IMR-90 (cell line): ENCODE results near the gene CMSS1. TPM values are rescaled to one million over a fixed set of nuclear protein-coding genes. Genes with fewer than 3 reads are reported as not detected.
A peak's percentile ranks its signal among the peaks of the same experiment; 100 is the strongest.

Experiments
- ATAC-seq: fragments of 200-7000 bp; cut with Tn5 transposase; 2 replicates; pipeline ENCODE4 v1.9.1; 2020; ENCODE audit warnings: low read depth, mild to moderate bottlenecking, moderate library complexity
- BruUV-seq: library from RNA; stranded (reverse); fragments of 400-500 nt; replicated peaks from 2 replicates; lab custom pipeline; 2021; lab: Mats Ljungman, UMichigan
- CTCF ChIA-PET: fragments of 300-600 bp; formaldehyde crosslinking; extraction: SDS; loops from one replicate; lab custom pipeline; 2021; ENCODE audit warnings: antibody characterized with exemption; lab: Yijun Ruan, JAX
- POLR2A ChIA-PET: fragments of 300-600 bp; sonication (Branson Sonifier 250); formaldehyde crosslinking; loops from one replicate; lab custom pipeline; 2022; ENCODE audit warnings: antibody characterized with exemption; ENCODE audit not compliant: unreplicated experiment; lab: Charles Lee
- DNase-seq: peaks from one replicate; pipeline ENCODE4 v3.0.0; 2013
- H2AFZ ChIP-seq: replicated peaks from 2 replicates; pipeline ENCODE3; 2013; ENCODE audit warnings: low read length, mild to moderate bottlenecking; ENCODE audit not compliant: poor library complexity
- H2AK5ac ChIP-seq: 2 replicates; pipeline ENCODE4 v1.6.1; 2013; ENCODE audit warnings: low read depth, low read length, inconsistent platforms
- H2AK9ac ChIP-seq: replicated peaks from 2 replicates; pipeline ENCODE3; 2013; ENCODE audit warnings: mild to moderate bottlenecking, low read depth, low read length, moderate library complexity; ENCODE audit not compliant: poor library complexity
- H2BK120ac ChIP-seq: 2 replicates; pipeline ENCODE4 v1.6.1; 2013; ENCODE audit warnings: low read depth, low read length, inconsistent platforms
- H2BK15ac ChIP-seq: 3 replicates; pipeline ENCODE4 v1.6.1; 2013; ENCODE audit warnings: low read depth, low read length, inconsistent platforms
- H2BK20ac ChIP-seq: 2 replicates; pipeline ENCODE4 v1.6.1; 2013; ENCODE audit warnings: low read depth, mild to moderate bottlenecking, inconsistent platforms, low read length, moderate library complexity
- H2BK5ac ChIP-seq: 2 replicates; pipeline ENCODE4 v1.6.1; 2013; ENCODE audit warnings: mild to moderate bottlenecking, low read depth, low read length, inconsistent platforms; ENCODE audit not compliant: poor library complexity, severe bottlenecking
- H3K14ac ChIP-seq: replicated peaks from 2 replicates; pipeline ENCODE4 v1.6.1; 2013; ENCODE audit warnings: low read depth, low read length, inconsistent platforms
- H3K18ac ChIP-seq: 2 replicates; pipeline ENCODE4 v1.6.1; 2013; ENCODE audit warnings: low read depth, low read length, control low read depth
- H3K23ac ChIP-seq: 2 replicates; pipeline ENCODE4 v1.6.1; 2013; ENCODE audit warnings: low read depth, low read length, inconsistent platforms
- H3K27ac ChIP-seq: 2 replicates; pipeline ENCODE4 v1.5.1; 2013; ENCODE audit warnings: mild to moderate bottlenecking, control low read depth, low read length; ENCODE audit not compliant: insufficient read depth
- H3K27me3 ChIP-seq: 2 replicates; pipeline ENCODE4 v1.6.1; 2013; ENCODE audit warnings: low read length; ENCODE audit not compliant: control insufficient read depth, insufficient read depth
- H3K36me3 ChIP-seq: 2 replicates; pipeline ENCODE4 v1.6.1; 2013; ENCODE audit warnings: low read length, mixed read lengths; ENCODE audit not compliant: control insufficient read depth, insufficient read depth
- H3K4ac ChIP-seq: 2 replicates; pipeline ENCODE4 v1.6.1; 2013; ENCODE audit warnings: low read depth, low read length, inconsistent platforms
- H3K4me1 ChIP-seq: 2 replicates; pipeline ENCODE4 v1.6.1; 2013; ENCODE audit warnings: low read length, mixed read lengths; ENCODE audit not compliant: control insufficient read depth, insufficient read depth
- H3K4me2 ChIP-seq: 2 replicates; pipeline ENCODE4 v1.6.1; 2013; ENCODE audit warnings: low read depth, mild to moderate bottlenecking, control low read depth, low read length, moderate library complexity
- H3K4me3 ChIP-seq: 2 replicates; pipeline ENCODE4 v1.5.1; 2013; ENCODE audit warnings: low read depth, mild to moderate bottlenecking, control low read depth, low read length, moderate library complexity; ENCODE audit not compliant: insufficient read depth
- H3K56ac ChIP-seq: 2 replicates; pipeline ENCODE4 v1.6.1; 2013; ENCODE audit warnings: low read length, inconsistent platforms; ENCODE audit not compliant: insufficient read depth; ENCODE audit errors: extremely low read depth
- H3K79me1 ChIP-seq, 2 experiments: 2 replicates each; pipeline ENCODE4 v1.6.1; 2013; ENCODE audit warnings: low read length in 2 of 2, inconsistent platforms in 1 of 2, low read depth in 1 of 2
- H3K9ac ChIP-seq: 2 replicates; pipeline ENCODE4 v1.6.1; 2013; ENCODE audit warnings: low read depth, low read length, control low read depth
- H3K9me1 ChIP-seq: 2 replicates; pipeline ENCODE4 v1.6.1; 2013; ENCODE audit warnings: low read length, inconsistent platforms; ENCODE audit not compliant: insufficient read depth
- H3K9me3 ChIP-seq: 2 replicates; pipeline ENCODE4 v1.6.1; 2013; ENCODE audit warnings: low read length; ENCODE audit not compliant: control insufficient read depth, insufficient read depth
- H4K20me1 ChIP-seq: 2 replicates; pipeline ENCODE4 v1.6.1; 2013; ENCODE audit warnings: low read length, inconsistent platforms; ENCODE audit not compliant: insufficient read depth
- H4K5ac ChIP-seq: 2 replicates; pipeline ENCODE4 v1.6.1; 2013; ENCODE audit warnings: mild to moderate bottlenecking, low read depth, low read length, control low read depth
- H4K8ac ChIP-seq, 2 experiments: 2 replicates each; pipeline ENCODE4 v1.6.1; 2013; ENCODE audit warnings: low read depth in 2 of 2, low read length in 2 of 2, control low read depth in 1 of 2, inconsistent platforms in 1 of 2
- H4K91ac ChIP-seq: 2 replicates; pipeline ENCODE4 v1.6.1; 2013; ENCODE audit warnings: low read depth, low read length, inconsistent platforms; ENCODE audit not compliant: insufficient read depth
- CEBPB ChIP-seq: IDR thresholded peaks from 2 replicates; pipeline ENCODE4 v1.6.1; 2012; ENCODE audit warnings: low read depth, low read length, improper control_type of control experiment
- CHD1 ChIP-seq: IDR thresholded peaks from 2 replicates; pipeline ENCODE4 v1.6.1; 2012; ENCODE audit warnings: low read depth, low read length, improper control_type of control experiment
- FOS ChIP-seq: fragments of 150-350 bp; IDR thresholded peaks from 2 replicates; pipeline ENCODE4 v1.6.1; 2016; ENCODE audit warnings: low read depth, low read length
- RAD21 ChIP-seq: IDR thresholded peaks from 2 replicates; pipeline ENCODE4 v1.6.1; 2012; ENCODE audit warnings: low read length, improper control_type of control experiment
- SMC3 ChIP-seq: fragments of 150-350 bp; IDR thresholded peaks from 2 replicates; pipeline ENCODE4 v1.6.1; 2016; ENCODE audit warnings: low read depth, mild to moderate bottlenecking, antibody characterized with exemption, low read length, moderate library complexity
- WGBS, 2 experiments: methylation state at CpG; one replicate each; pipeline versions ENCODE4 v1.1.5 to v1.1.7; 2013; ENCODE audit warnings: missing lambda C conversion rate in 2 of 2; ENCODE audit not compliant: insufficient read length in 1 of 2; ENCODE audit errors: extremely low coverage in 2 of 2; 5-methylcytosine and 5-hydroxymethylcytosine counted together
- dilution Hi-C: fragments of 300-500 bp; cut with HindIII; formaldehyde crosslinking; loops from one replicate; pipeline ENCODE4 v1.14.3; 2018; ENCODE audit warnings: low sequenced_read_pairs; ENCODE audit not compliant: unreplicated experiment
- in situ Hi-C: fragments of 300-500 bp; cut with MboI; formaldehyde crosslinking; loops from 3 replicates; pipeline ENCODE4 v1.14.3; 2019; ENCODE audit warnings: low sequenced_read_pairs, inconsistent platforms, mixed read lengths
- intact Hi-C: fragments of 100-400 bp; cut with micrococcal nuclease; formaldehyde crosslinking; loops from 2 replicates; pipeline ENCODE4 v1.10.0; 2022
- polyA plus RNA-seq, 3 experiments: library from polyadenylated mRNA; depleted of rRNA; stranded (reverse); fragments of >200 nt; gene quantifications; 2 replicates each; pipeline ENCODE4 v1.2.3, GENCODE V29; 2012; ENCODE audit warnings: low replicate concordance in 1 of 3
- total RNA-seq: library from RNA; depleted of rRNA; stranded (reverse); fragments of >200 nt; gene quantifications from 2 replicates; pipeline ENCODE4 v1.2.3, GENCODE V29; 2012

The CMSS1 gene
- total and polyA plus RNA-seq, 2 of the 4 experiments (the other 2 are of a cell fraction): 12.5 to 13.6 TPM

DNA sequence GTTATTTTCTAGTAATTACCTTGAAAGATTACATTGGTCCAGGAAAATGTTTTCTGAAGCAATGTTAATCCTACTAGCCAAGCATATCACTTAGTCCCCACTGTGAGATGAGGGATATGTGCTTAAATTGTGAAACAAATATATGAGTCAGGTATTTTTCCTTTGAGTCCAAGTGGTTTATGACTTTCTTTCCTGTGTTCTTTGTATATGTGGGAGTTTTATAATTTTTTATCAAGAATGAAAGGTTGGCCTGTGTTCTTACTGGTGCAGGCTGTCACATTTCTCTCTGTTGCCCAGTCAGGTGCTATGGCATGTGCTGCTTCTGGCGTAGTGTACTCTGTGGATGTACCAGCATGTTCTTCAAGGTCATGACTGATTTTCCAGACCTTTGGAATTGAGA is 147.4 kb downstream of the CMSS1 start:
- H3K4me2 ChIP-seq: no peak overlapping the region
- ATAC-seq: no peak
- H3K23ac ChIP-seq: no peak overlapping the region
- no peak overlapping the region; the same call in 1 of the 3 replicates for H2BK15ac ChIP-seq
- no peak overlapping the region for H3K56ac ChIP-seq
- peaks cover 19% of the 10 kb centered on the region for H3K4me1 ChIP-seq
- dilution Hi-C loops (no loop called here), intact Hi-C loops (no loop called here), in situ Hi-C loops (loop anchor here (25.0 kb wide), 1 partner anchor 97 kb away; no protein-coding TSS in a partner anchor)
- H3K27ac ChIP-seq: no peak overlapping the region
- H3K9ac ChIP-seq: no peak overlapping the region
- H2BK120ac ChIP-seq: peak overlapping the region; percentile 40; the same call in 1 of the 2 replicates
- H4K91ac ChIP-seq: peak overlapping the region; percentile 64
- no peak overlapping the region for H4K8ac ChIP-seq
- H2AK9ac ChIP-seq: no peak overlapping the region
- H3K27me3 ChIP-seq: no peaks in the 10 kb centered on the region
- peaks cover 9% of the 10 kb centered on the region for H3K9me1 ChIP-seq
- peak overlapping the region; percentile 28 for H2BK5ac ChIP-seq
- DNase-seq: peak; percentile 74
- TF ChIP-seq CHD1 (no peak), SMC3 (no peak), FOS (no peak), RAD21 (no peak), CEBPB (peak; percentile 79)
- H3K36me3 ChIP-seq: no peaks in the 10 kb centered on the region
- no peak overlapping the region; the same call in 1 of the 2 replicates for H4K5ac ChIP-seq
- WGBS, 2 experiments: no CpG with 5 or more reads among the region's 1 CpG
- ChIA-PET POLR2A (no interaction called here), CTCF (no interaction called here)
- no peaks in the 10 kb centered on the region for H3K9me3 ChIP-seq
- H2BK20ac ChIP-seq: peak overlapping the region; percentile 58; the same call in 1 of the 2 replicates
- H2AK5ac ChIP-seq: peak overlapping the region; percentile 26; the same call in 1 of the 2 replicates
- H2AFZ ChIP-seq: no peak overlapping the region
- no peak overlapping the region for H3K4me3 ChIP-seq
- peak overlapping the region; percentile 59 for H3K4ac ChIP-seq
- no peaks in the 10 kb centered on the region for H4K20me1 ChIP-seq
- peak overlapping the region; percentile 54; the same call in 1 of the 2 replicates for H3K14ac ChIP-seq
- peak overlapping the region; percentile 19; the same call in 1 of the 2 replicates for H3K18ac ChIP-seq
- BruUV-seq: no TSS peak
- H3K79me1 ChIP-seq: peaks cover 15 to 22% of the 10 kb centered on the region in 2 experiments; a peak in 3 of 4 replicates
